Effector CD4-positive, alpha-beta T cell (primary cell): Measurements from ENCODE around the gene JAML.

Experiments used
- DNase-seq: peaks from one replicate; pipeline ENCODE4 v3.0.0-alpha.2; 2020
- total RNA-seq: gene quantifications from one replicate; lab custom pipeline; 2026; lab: John Stamatoyannopoulos, UW

JAML gene, protein sequence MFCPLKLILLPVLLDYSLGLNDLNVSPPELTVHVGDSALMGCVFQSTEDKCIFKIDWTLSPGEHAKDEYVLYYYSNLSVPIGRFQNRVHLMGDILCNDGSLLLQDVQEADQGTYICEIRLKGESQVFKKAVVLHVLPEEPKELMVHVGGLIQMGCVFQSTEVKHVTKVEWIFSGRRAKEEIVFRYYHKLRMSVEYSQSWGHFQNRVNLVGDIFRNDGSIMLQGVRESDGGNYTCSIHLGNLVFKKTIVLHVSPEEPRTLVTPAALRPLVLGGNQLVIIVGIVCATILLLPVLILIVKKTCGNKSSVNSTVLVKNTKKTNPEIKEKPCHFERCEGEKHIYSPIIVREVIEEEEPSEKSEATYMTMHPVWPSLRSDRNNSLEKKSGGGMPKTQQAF
- 64.2 reads per million, percentile 74 among the genes with 10 or more reads in this experiment for total RNA-seq

- peak; percentile 65 for DNase-seq
Measured at GRCh38 chr11:118224511-118225188, at the start of gene JAML. TSS of gene JAML (minus strand) at chr11:118225011. CDS start at chr11:118214866, 10,145 bp downstream.

- DNase-seq, result no peak
Measured at GRCh38 chr11:118274186-118274585, 49.4 kb upstream of the JAML start.

GRCh38 chr11:118272001-118272400 is 47.2 kb upstream of the JAML start:
- no peak for DNase-seq

GRCh38 chr11:118267486-118267885 is 42.7 kb upstream of the JAML start:
- no peak for DNase-seq

GRCh38 chr11:118265954-118266353 is 41.1 kb upstream of the JAML start:
- DNase-seq, result no peak

DNA sequence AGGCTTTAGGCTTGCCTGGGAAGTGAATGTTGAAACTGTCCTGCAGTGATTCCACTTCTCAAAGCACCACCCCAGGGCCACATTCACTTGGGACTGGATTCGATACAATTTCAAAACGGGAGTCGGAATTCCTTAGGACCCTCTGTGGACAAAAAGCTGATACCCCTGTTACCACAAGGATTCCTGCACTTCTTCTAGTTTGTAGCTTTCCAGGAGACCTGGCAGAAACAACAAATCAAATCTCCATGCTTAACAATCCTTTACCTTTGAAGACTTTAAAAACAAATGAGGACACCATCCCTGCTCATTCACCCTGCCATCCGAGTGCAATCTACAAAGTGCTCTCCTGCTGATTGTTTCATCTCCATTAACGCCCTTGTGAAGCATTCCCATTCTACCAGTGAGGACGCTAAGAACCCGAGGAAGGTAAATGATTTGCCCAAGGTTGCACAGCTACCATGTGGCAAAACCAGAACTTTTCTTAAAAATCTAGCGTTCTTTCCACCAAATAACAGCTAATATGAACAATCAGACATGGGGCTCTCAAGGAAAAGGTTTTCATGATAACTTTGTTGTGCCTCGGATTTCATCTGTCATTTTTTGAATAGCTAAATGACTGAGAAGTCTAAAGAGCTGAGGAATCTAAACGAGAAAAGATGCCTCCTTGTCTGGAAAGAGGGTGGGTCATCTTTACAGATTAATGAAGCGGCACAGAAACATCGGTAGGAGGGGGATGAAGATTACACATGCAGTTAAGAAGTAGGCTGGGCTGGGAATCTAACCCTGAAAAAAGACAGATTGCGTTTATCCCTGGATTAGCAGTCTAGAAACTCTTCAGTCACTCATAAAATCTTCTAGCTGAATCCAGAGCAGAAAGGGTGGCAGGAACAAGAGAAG is 40.0 kb upstream of the JAML start:
- no peak for DNase-seq

- DNase-seq, result no peak
Measured at GRCh38 chr11:118263695-118264568, 39.1 kb upstream of the JAML start, which contains the start of gene MPZL2. TSS of gene MPZL2 (minus strand) at chr11:118264297. CDS start at chr11:118264153, 144 bp downstream.

- no peak for DNase-seq
Measured at GRCh38 chr11:118263112-118263511, 38.3 kb upstream of the JAML start.

DNA sequence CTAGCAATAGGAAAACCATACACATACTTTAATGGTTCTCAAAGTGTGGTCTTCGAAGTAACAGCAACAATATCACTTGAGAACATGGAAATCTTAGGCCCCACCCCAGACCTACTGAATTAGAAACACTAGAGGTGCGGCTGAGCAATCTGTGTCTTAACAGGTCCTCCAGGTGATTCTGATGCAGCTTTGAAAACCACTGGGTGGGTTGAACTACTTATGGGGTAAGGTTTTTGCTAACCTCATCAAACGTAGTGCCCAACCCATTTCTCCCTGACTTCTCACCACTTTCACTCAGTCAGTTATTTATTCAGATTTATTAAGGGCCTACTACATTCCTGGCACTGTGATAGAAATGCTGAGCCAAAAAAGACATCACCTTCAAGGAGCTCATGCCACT is 35.5 kb upstream of the JAML start:
- no peak for DNase-seq

DNA sequence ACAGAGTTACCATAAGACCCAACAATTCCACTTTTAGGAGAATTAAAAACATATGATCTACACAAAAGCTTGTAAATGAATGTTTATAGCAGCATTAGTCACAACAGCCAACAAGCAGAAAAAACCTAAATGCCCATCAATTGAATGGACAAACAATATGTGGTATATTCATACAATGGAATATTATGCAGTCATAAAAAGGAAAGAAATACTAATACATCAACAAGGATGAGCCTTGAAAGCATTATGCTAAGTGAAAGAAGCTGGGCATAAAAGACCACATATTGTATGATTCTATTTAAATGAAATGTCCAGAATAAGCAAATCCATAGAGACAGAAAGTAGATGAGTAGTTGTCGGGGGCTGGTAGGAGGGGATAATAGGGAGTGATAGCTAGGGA is 34.3 kb upstream of the JAML start:
- DNase-seq, result no peak

- DNase-seq, result no peak
Measured at GRCh38 chr11:118258410-118258809, 33.6 kb upstream of the JAML start.

GRCh38 chr11:118252688-118253087 is 27.9 kb upstream of the JAML start:
- DNase-seq, result no peak

DNA sequence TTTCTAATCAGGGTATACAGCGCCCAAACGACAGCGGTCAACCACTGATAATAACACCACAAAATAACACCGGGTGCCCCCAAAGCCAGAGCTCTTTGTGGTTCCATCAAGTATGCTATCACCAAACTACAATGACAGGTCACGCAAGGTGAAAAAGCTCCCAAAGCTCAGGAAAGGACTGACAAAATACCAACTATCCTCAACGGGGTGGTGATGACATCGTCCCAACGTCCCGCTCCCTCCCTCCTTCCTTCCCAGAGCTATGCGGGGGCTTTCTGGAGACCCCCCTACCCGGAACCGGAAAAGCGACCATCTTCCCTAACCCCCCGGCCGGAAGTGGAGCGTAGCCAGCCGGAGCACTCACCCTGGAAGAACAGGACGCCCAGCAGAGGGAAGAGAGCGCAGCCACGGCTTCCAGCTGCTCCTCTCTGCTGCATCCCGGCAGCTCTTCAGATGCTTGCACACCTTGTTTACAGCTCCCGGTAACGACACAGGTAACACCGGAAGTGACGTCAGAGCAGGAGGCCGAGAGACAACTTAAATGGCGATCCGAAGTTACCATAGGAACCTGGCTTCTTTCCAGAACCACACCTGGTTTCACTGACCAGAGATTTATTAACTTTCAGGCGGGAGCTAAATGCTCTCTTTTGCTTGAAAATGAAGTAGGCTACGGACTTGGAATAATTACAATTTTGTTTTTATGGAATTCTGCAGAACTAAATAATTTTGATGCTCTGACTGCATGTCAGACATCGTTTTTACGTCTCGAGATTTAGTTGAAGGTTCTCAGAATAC is 27.2 kb upstream of the JAML start, which contains the start of gene MPZL3:
Gene MPZL3, minus strand, starts transcription at position 508 of the 795 bp plus-strand sequence. Its CDS starts 71 bp downstream, at position 437.
- peak; percentile 84 for DNase-seq

- no peak for DNase-seq
Measured at GRCh38 chr11:118247041-118247440, 22.2 kb upstream of the JAML start.

GRCh38 chr11:118245936-118246562 is 21.2 kb upstream of the JAML start:
- DNase-seq, result no peak

GRCh38 chr11:118243993-118244762 is 19.4 kb upstream of the JAML start:
- DNase-seq, result no peak

- no peak for DNase-seq
Measured at GRCh38 chr11:118243161-118243560, 18.4 kb upstream of the JAML start.

DNA sequence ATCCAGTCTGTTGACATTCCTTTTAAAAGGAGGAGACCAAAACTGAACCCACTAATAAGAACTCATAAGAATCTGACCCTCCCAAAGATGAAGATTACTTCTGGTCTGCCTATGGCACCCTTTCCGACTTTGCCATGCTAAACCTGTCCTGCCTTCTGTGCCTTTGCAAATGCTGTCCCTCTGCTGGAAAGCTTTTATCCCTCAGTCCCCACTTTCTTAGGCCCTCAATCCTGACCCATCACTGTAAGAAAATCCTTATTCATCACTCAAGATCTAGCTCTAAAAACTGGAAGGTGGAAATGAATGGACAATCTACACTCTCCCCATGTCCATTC is 16.9 kb upstream of the JAML start:
- DNase-seq, result no peak

GRCh38 chr11:118240999-118241763 is 16.4 kb upstream of the JAML start:
- peak; percentile 56 for DNase-seq
